Mesothelial cell of epicardium (in vitro differentiated cells): Measurements from ENCODE around the gene ABCG4. TPM values are rescaled to one million over a fixed set of nuclear protein-coding genes. Genes with fewer than 3 reads are reported as not detected.
"Not testable (repeated sequence)": the region's sequence is repeated elsewhere in the genome, so short reads cannot be mapped to it uniquely, and the experiment has no call there.

Source experiments
- DNase-seq, 2 experiments: peaks; one replicate each; pipeline ENCODE4 v3.0.0; 2021; ENCODE audit warnings: low spot score in 2 of 2; ENCODE audit not compliant: unreplicated experiment in 2 of 2
- H3K27ac Mint-ChIP-seq: 2 replicates; pipeline ENCODE4 v1.8.0; 2021; ENCODE audit warnings: mixed read lengths
- H3K27me3 Mint-ChIP-seq: 2 replicates; pipeline ENCODE4 v1.8.0; 2021; ENCODE audit warnings: low read depth, mixed read lengths
- H3K36me3 Mint-ChIP-seq: 2 replicates; pipeline ENCODE4 v1.8.0; 2021; ENCODE audit warnings: mixed read lengths
- H3K4me1 Mint-ChIP-seq: 2 replicates; pipeline ENCODE4 v1.8.0; 2021; ENCODE audit warnings: mixed read lengths
- H3K4me3 Mint-ChIP-seq: 2 replicates; pipeline ENCODE4 v1.8.0; 2021; ENCODE audit warnings: mild to moderate bottlenecking, moderate library complexity, mixed read lengths
- H3K9me3 Mint-ChIP-seq: 2 replicates; pipeline ENCODE4 v1.8.0; 2021; ENCODE audit warnings: mixed read lengths
- CTCF ChIP-seq: fragments of 200-600 bp; sonication (generic); IDR thresholded peaks from one replicate; pipeline ENCODE4 v1.5.0; 2021; ENCODE audit warnings: antibody characterized with exemption; ENCODE audit not compliant: unreplicated experiment
- total RNA-seq: library from RNA; stranded (reverse); gene quantifications from 3 replicates; pipeline ENCODE4 v1.2.1, GENCODE V29; 2021

Gene ABCG4
- total RNA-seq, 1 donor from 2014 or later, result 2.6 TPM

DNA sequence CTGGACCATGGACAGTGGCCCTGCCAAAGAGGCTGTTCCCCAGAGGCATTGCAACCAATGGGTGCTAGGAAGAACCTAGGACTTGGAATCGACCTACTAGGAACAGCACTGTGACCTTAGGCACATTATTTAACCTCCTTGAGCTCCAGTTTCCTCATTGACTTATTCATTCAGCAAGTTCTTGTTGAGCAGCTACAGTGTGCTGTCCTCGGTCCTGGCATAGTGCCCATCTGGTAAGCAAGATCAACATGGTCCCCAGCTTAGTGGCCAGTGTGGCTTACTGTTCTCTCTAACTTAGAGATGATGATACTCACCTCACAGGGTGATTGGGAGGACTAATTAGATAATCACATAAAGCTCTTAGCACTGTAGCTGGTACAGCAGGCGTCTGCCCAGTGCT, 8.2 kb downstream of the ABCG4 start:
- Mint-ChIP-seq H3K27me3 (peaks cover 49% of the 10 kb centered on the region), H3K9me3 (no peaks in the 10 kb centered on the region), H3K4me1 (no peaks in the 10 kb centered on the region), H3K4me3 (no peak overlapping the region), H3K27ac (no peak overlapping the region), H3K36me3 (no peaks in the 10 kb centered on the region)
- TF ChIP-seq CTCF, result no peak
- no peak for DNase-seq

- TF ChIP-seq CTCF, result no peak
- Mint-ChIP-seq H3K4me1 (no peaks in the 10 kb centered on the region), H3K9me3 (no peaks in the 10 kb centered on the region), H3K4me3 (no peak overlapping the region), H3K27ac (no peak overlapping the region), H3K36me3 (no peaks in the 10 kb centered on the region), H3K27me3 (peaks cover 40% of the 10 kb centered on the region)
- DNase-seq, result no peak
Measured at GRCh38 chr11:119158467-119158866, 9.6 kb downstream of the ABCG4 start.

- Mint-ChIP-seq H3K9me3 (no peaks in the 10 kb centered on the region), H3K27me3 (peaks cover 25% of the 10 kb centered on the region), H3K4me3 (no peak overlapping the region), H3K36me3 (no peaks in the 10 kb centered on the region), H3K27ac (no peak overlapping the region), H3K4me1 (no peaks in the 10 kb centered on the region)
- no peak for DNase-seq
- no peak for TF ChIP-seq CTCF
Measured at GRCh38 chr11:119160151-119160550, 11.3 kb downstream of the ABCG4 start.

DNA sequence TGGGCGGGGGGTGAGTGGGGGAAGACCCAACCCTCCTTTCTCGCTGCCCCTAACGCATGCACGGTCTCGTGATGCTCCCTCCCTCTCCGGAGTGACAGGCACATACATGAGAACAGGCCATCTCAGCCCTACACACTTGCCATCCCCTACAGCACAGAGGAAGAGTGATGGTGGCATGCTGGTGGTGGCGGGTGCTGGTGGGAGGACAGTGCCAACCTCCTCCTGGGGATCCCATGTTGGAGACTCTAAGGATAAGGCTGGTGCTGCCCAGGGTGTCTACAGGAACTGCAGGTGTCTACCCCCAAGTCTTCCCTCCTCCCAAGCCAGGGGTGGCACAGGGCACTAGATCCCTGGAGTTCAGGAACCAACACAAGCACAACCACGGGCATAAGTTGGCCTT, 13.0 kb downstream of the ABCG4 start:
- Mint-ChIP-seq H3K4me1 (no peaks in the 10 kb centered on the region), H3K27ac (no peak overlapping the region), H3K27me3 (peaks cover 10% of the 10 kb centered on the region)

DNA sequence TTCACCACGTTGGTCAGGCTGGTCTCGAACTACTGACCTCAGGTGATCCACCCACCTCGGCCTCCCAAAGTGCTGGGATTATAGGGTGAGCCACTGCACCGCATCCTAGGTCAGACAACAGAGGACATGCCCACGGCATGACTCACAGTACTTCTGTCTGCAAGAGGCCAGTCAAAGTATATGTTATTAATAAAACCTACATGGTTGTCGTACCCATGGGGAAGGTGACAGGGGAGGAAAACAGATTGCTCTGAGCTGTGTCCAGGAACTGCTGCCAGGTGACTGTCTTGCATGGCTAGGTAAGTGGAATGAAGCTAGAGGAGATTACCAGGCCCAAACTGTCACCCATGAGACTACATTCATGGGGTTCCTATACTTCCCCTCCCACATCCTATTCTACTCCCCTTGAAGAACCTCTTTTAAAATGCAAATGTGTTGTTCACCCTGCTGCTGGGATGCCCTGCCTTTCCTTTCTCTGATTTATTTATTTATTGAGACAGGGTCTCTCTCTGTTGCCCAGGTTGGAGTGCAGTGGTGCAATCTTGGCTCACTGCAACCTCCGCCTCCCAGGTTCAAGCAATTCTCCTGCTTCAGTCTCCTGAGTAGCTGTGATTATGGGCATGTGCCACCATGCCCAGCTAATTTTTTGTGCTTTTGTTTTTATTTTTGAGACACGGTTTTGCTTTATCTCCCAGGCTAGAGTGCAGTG, 17.7 kb downstream of the ABCG4 start:
- Mint-ChIP-seq H3K27ac (no peak overlapping the region), H3K4me3 (no peak overlapping the region), H3K9me3 (no peaks in the 10 kb centered on the region), H3K4me1 (peaks cover 11% of the 10 kb centered on the region), H3K27me3 (no peaks in the 10 kb centered on the region), H3K36me3 (no peaks in the 10 kb centered on the region)
- no peak for TF ChIP-seq CTCF
- no peak for DNase-seq

More for the DNA sequence above, 13.0 kb downstream of the ABCG4 start:
- no peak overlapping the region for H3K4me3 Mint-ChIP-seq
- TF ChIP-seq CTCF, result no peak
- no peaks in the 10 kb centered on the region for H3K9me3 Mint-ChIP-seq
- no peaks in the 10 kb centered on the region for H3K36me3 Mint-ChIP-seq
- no peak for DNase-seq

DNA sequence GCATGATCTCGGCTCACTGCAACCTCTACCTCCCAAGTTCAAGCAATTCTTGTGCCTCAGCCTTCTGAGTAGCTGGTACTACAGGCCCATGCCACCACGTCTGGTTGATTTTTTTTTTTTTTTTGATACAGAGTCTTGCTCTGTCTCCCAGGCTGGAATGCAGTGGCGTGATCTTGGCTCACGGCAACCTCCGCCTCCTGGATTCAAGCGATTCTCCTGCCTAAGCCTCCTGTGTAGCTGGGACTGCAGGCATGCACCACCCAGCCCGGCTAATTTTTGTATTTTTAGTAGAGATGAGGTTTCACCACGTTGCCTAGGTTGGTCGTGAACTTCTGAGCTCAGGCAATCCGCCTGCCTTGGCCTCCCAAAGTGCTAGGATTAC, 18.2 kb downstream of the ABCG4 start:
- not testable (repeated sequence) for H3K27me3 Mint-ChIP-seq, H3K27ac Mint-ChIP-seq, H3K4me3 Mint-ChIP-seq, H3K36me3 Mint-ChIP-seq, H3K9me3 Mint-ChIP-seq, DNase-seq
- peaks cover 11% of the 10 kb centered on the region for H3K4me1 Mint-ChIP-seq
